GM12891 (cell line): ENCODE measurements around the gene CCDC169.

Experiments used
- PAX5 ChIP-seq: IDR thresholded peaks from 2 replicates; pipeline ENCODE4 v1.6.1; 2011; ENCODE audit warnings: low read length, moderate library complexity, mild to moderate bottlenecking; ENCODE audit not compliant: insufficient read depth, severe bottlenecking
- POLR2A ChIP-seq: IDR thresholded peaks from 2 replicates; pipeline ENCODE4 v1.6.1; 2011; ENCODE audit warnings: low read depth, low read length, control low read depth
- POLR2AphosphoS5 ChIP-seq: IDR thresholded peaks from 2 replicates; pipeline ENCODE4 v1.6.1; 2011; ENCODE audit warnings: low read depth, low read length, control low read depth
- SPI1 ChIP-seq: IDR thresholded peaks from 2 replicates; pipeline ENCODE4 v1.6.1; 2011; ENCODE audit warnings: low read depth, low read length, control low read depth

DNA sequence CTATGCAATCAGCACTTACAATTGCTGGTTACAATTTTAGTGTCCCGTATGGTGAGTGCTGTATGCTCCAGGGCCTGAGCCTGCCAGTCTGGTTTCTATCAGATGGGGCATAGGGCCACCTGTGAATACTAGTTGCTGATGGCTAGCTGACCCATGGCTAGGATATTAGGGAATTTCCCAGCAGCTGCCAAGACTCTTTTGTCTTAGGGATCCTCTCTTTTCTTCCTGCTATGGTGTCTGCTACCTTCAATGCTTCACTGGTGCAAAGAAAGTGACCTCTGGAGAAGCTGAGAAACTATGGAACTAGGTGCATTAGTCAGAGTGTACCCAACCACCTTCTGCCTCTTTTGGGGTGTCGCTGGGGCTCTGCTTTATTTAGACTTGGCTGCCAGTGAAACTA lies 11.6 kb downstream of the CCDC169 start:
- TF ChIP-seq POLR2A, result no peak
- TF ChIP-seq PAX5, result no peak
- no peak for TF ChIP-seq POLR2AphosphoS5
- no peak for TF ChIP-seq SPI1
